ENCODE results near the gene RMDN2. TPM values are rescaled to one million over a fixed set of nuclear protein-coding genes. Genes with fewer than 3 reads are reported as not detected.
A peak's percentile ranks its signal among the peaks of the same experiment; 100 is the strongest.

RMDN2 gene
- total and polyA plus RNA-seq, 4 donors: 7.3 to 30.6 (median 13.3) TPM

DNA sequence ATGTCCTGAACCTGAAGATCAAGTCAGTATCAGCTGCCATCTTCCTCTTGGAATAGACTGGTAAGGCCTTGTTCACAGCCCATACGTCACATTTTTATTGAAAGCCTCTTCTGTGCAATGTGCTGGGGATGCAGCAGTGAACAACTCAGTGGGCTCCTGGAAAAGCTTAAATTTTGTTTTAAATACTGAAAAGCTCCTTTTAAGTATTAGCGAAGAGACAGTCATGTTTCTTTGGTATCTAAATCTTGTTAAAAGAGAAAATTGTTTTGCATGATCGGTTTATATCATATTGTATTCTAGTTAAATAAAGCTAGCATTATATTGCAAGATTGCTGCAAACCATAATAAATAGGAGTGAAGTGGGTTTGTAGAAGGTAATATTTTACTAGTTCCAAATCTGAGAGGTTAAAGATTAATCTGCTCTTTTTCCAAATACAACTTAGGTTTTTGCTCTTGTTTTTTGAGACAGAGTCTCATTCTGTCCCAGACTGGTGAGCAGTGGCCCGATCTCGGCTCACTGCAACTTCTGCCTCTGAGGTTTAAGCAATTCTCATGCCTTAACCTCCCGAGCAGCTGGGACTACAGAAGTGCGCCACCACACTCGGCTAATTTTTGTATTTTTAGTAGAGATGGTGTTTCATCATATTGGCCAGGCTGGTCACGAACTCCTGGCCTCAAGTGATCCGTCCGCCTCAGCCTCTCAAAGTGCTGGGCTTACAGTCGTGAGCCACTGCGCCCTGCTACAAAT, 1.6 kb upstream of the RMDN2 start (continued):
- TF ChIP-seq, protein P1, sequence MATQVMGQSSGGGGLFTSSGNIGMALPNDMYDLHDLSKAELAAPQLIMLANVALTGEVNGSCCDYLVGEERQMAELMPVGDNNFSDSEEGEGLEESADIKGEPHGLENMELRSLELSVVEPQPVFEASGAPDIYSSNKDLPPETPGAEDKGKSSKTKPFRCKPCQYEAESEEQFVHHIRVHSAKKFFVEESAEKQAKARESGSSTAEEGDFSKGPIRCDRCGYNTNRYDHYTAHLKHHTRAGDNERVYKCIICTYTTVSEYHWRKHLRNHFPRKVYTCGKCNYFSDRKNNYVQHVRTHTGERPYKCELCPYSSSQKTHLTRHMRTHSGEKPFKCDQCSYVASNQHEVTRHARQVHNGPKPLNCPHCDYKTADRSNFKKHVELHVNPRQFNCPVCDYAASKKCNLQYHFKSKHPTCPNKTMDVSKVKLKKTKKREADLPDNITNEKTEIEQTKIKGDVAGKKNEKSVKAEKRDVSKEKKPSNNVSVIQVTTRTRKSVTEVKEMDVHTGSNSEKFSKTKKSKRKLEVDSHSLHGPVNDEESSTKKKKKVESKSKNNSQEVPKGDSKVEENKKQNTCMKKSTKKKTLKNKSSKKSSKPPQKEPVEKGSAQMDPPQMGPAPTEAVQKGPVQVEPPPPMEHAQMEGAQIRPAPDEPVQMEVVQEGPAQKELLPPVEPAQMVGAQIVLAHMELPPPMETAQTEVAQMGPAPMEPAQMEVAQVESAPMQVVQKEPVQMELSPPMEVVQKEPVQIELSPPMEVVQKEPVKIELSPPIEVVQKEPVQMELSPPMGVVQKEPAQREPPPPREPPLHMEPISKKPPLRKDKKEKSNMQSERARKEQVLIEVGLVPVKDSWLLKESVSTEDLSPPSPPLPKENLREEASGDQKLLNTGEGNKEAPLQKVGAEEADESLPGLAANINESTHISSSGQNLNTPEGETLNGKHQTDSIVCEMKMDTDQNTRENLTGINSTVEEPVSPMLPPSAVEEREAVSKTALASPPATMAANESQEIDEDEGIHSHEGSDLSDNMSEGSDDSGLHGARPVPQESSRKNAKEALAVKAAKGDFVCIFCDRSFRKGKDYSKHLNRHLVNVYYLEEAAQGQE (IDR thresholded peaks at IDR 0.05): peak; percentile 71
- TF ChIP-seq TAF1 (conservative IDR thresholded peaks at IDR 0.05) (peak; percentile 97), RXRA (IDR thresholded peaks at IDR 0.05) (peak; percentile 33 to 59)

DNA sequence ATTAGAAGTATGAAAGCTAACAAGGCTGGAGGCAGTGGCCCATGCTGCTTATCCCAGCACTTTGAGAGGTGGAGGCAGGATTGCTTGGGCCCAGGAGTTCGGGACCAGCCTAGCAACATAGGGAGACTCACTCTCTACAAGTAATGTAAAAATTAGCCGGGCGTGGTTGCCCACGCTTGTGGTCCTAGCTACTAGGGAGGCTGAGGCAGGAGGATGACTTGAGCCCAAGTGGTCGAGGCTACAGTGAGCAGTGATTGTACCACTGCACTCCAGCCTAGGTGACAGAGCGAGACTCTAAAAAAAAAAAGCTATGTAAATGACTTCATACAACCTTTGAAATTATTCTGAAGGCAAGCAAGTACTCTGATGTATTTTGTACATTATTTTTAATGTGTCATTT, 1.5 kb downstream of the RMDN2 start:
- H3K4me1 ChIP-seq (ENCODE audit: control insufficient read depth in 4 of 4, insufficient read depth in 4 of 4, low read length in 3 of 4): peaks cover 10 to 54% (median 47%) of the 10 kb centered on the region in 4 donors
- no peaks in the 10 kb centered on the region for H3K9me3 ChIP-seq (ENCODE audit: control insufficient read depth in 4 of 4, low read length in 3 of 4)
- no peak for TF ChIP-seq JUND (IDR thresholded peaks at IDR 0.05)
- TF ChIP-seq, protein P2, sequence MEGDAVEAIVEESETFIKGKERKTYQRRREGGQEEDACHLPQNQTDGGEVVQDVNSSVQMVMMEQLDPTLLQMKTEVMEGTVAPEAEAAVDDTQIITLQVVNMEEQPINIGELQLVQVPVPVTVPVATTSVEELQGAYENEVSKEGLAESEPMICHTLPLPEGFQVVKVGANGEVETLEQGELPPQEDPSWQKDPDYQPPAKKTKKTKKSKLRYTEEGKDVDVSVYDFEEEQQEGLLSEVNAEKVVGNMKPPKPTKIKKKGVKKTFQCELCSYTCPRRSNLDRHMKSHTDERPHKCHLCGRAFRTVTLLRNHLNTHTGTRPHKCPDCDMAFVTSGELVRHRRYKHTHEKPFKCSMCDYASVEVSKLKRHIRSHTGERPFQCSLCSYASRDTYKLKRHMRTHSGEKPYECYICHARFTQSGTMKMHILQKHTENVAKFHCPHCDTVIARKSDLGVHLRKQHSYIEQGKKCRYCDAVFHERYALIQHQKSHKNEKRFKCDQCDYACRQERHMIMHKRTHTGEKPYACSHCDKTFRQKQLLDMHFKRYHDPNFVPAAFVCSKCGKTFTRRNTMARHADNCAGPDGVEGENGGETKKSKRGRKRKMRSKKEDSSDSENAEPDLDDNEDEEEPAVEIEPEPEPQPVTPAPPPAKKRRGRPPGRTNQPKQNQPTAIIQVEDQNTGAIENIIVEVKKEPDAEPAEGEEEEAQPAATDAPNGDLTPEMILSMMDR (IDR thresholded peaks at IDR 0.05; ENCODE audit: low read depth, low read length, missing input control): no peak
- no peak overlapping the region for H3K9ac ChIP-seq (ENCODE audit: low read depth in 1 of 2, low read length in 2 of 2)
- DNase-seq (ENCODE audit: low spot score): no peak
- H3K4me3 ChIP-seq (ENCODE audit: low read depth in 1 of 3, low read length in 3 of 3): no peak overlapping the region
- no peak overlapping the region for H3K27ac ChIP-seq (ENCODE audit: low read depth in 1 of 2, low read length in 2 of 2)
- peaks cover 0 to 4% (median 0%) of the 10 kb centered on the region in 4 donors for H3K36me3 ChIP-seq (ENCODE audit: control insufficient read depth in 4 of 4, insufficient read depth in 3 of 4, low read depth in 1 of 4, low read length in 3 of 4)
- 92% methylated on average over 6 of the region's 6 CpGs for WGBS
- H3K27me3 ChIP-seq (ENCODE audit: control insufficient read depth in 4 of 4, insufficient read depth in 4 of 4, low read length in 3 of 4): no peaks in the 10 kb centered on the region

DNA sequence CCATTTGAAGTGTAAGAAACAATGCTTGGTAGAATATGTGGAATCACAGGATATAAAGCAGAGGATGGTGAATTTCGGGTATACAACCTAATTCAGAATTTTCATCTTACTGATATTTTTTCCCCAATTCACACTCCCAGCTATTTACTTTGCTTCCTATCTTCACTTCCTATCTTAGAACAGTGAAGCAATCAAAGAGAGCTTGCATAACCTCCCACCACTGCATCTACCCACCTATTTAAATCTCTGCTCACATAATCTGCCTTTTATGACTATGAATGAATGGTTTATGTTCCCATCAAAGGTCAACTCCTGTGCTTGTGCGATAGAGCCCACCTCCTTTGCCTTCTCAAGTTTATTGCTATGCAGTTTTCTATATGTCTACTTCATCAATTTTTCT, 3.3 kb downstream of the RMDN2 start:
- H3K4me1 ChIP-seq (ENCODE audit: control insufficient read depth in 4 of 4, insufficient read depth in 4 of 4, low read length in 3 of 4): peaks cover 5 to 37% (median 29%) of the 10 kb centered on the region in 4 donors
- no peak for TF ChIP-seq GABPA (IDR thresholded peaks at IDR 0.05 in 1 of 2, conservative IDR thresholded peaks at IDR 0.05 in 1 of 2)
- peak in 1 of 2 donors; percentile 23 for TF ChIP-seq RAD21 (IDR thresholded peaks at IDR 0.05)
- TF ChIP-seq RXRA (IDR thresholded peaks at IDR 0.05): peak in 1 of 2 donors; percentile 43
- TF ChIP-seq, protein P3, sequence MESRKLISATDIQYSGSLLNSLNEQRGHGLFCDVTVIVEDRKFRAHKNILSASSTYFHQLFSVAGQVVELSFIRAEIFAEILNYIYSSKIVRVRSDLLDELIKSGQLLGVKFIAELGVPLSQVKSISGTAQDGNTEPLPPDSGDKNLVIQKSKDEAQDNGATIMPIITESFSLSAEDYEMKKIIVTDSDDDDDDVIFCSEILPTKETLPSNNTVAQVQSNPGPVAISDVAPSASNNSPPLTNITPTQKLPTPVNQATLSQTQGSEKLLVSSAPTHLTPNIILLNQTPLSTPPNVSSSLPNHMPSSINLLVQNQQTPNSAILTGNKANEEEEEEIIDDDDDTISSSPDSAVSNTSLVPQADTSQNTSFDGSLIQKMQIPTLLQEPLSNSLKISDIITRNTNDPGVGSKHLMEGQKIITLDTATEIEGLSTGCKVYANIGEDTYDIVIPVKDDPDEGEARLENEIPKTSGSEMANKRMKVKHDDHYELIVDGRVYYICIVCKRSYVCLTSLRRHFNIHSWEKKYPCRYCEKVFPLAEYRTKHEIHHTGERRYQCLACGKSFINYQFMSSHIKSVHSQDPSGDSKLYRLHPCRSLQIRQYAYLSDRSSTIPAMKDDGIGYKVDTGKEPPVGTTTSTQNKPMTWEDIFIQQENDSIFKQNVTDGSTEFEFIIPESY (IDR thresholded peaks at IDR 0.05): no peak
- TF ChIP-seq, protein P4, sequence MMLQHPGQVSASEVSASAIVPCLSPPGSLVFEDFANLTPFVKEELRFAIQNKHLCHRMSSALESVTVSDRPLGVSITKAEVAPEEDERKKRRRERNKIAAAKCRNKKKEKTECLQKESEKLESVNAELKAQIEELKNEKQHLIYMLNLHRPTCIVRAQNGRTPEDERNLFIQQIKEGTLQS (IDR thresholded peaks at IDR 0.05): no peak
- TF ChIP-seq HNF4G (IDR thresholded peaks at IDR 0.05): no peak
- TF ChIP-seq, protein P2 (IDR thresholded peaks at IDR 0.05; ENCODE audit: low read depth, low read length, missing input control): no peak
- TF ChIP-seq YY1 (IDR thresholded peaks at IDR 0.05): no peak
- TF ChIP-seq, protein P1 (IDR thresholded peaks at IDR 0.05): no peak
- TF ChIP-seq FOXA1 (IDR thresholded peaks at IDR 0.05): no peak
- no peak for TF ChIP-seq TAF1 (conservative IDR thresholded peaks at IDR 0.05)
- no peak for TF ChIP-seq EGR1 (IDR thresholded peaks at IDR 0.05; ENCODE audit: low read depth in 2 of 2)
- peak; percentile 73 for TF ChIP-seq FOXA2 (IDR thresholded peaks at IDR 0.05)
- peak; percentile 15 for TF ChIP-seq SP1 (IDR thresholded peaks at IDR 0.05)
- TF ChIP-seq JUND (IDR thresholded peaks at IDR 0.05): no peak

More for the DNA sequence above, 3.3 kb downstream of the RMDN2 start:
- WGBS: 37% methylated on average over 2 of the region's 2 CpGs
- Histone ChIP-seq H3K36me3 (ENCODE audit: control insufficient read depth in 4 of 4, insufficient read depth in 3 of 4, low read depth in 1 of 4, low read length in 3 of 4) (peaks cover 0 to 4% (median 0%) of the 10 kb centered on the region in 4 donors), H3K27me3 (ENCODE audit: control insufficient read depth in 4 of 4, insufficient read depth in 4 of 4, low read length in 3 of 4) (no peaks in the 10 kb centered on the region), H3K27ac (ENCODE audit: low read depth in 1 of 2, low read length in 2 of 2) (no peak overlapping the region), H3K9me3 (ENCODE audit: control insufficient read depth in 4 of 4, low read length in 3 of 4) (no peaks in the 10 kb centered on the region), H3K9ac (ENCODE audit: low read depth in 1 of 2, low read length in 2 of 2) (peak overlapping the region in 1 of 2 donors; percentile 12), H3K4me3 (ENCODE audit: low read depth in 1 of 3, low read length in 3 of 3) (no peak overlapping the region)
- no peak for DNase-seq (ENCODE audit: low spot score)

Measured in liver (tissue), 9 donors.